DOHH2 (cell line): ENCODE results near the gene CLEC2A.

ENCODE experiments used
- H3F3A ChIP-seq: fragments of 200-600 bp; sonication (generic), shearing (Covaris generic); 2 replicates; pipeline ENCODE4 v1.6.0; 2016; ENCODE audit warnings: antibody characterized with exemption, mild to moderate bottlenecking; ENCODE audit not compliant: control insufficient read depth, insufficient read depth
- H3K27ac ChIP-seq: fragments of 200-600 bp; sonication (generic); 2 replicates; pipeline ENCODE4 v1.5.1; 2014; ENCODE audit warnings: low read depth, mild to moderate bottlenecking, low read length, moderate library complexity
- H3K27me3 ChIP-seq: fragments of 200-600 bp; sonication (generic); 2 replicates; pipeline ENCODE4 v1.6.1; 2014; ENCODE audit warnings: mild to moderate bottlenecking, low read length, mixed read lengths; ENCODE audit not compliant: control insufficient read depth
- H3K36me3 ChIP-seq: fragments of 200-600 bp; sonication (generic); 2 replicates; pipeline ENCODE4 v1.6.1; 2014; ENCODE audit warnings: mild to moderate bottlenecking, low read length, moderate library complexity, mixed read lengths; ENCODE audit not compliant: control insufficient read depth
- H3K4me1 ChIP-seq: fragments of 200-600 bp; sonication (generic); 2 replicates; pipeline ENCODE4 v1.6.1; 2014; ENCODE audit warnings: mild to moderate bottlenecking, low read length, mixed read lengths; ENCODE audit not compliant: control insufficient read depth
- H3K4me2 ChIP-seq: fragments of 200-600 bp; sonication (generic); 2 replicates; pipeline ENCODE4 v1.6.0; 2014; ENCODE audit warnings: mild to moderate bottlenecking, low read length, moderate library complexity
- H3K4me3 ChIP-seq: fragments of 200-600 bp; sonication (generic); 2 replicates; pipeline ENCODE4 v1.5.1; 2014; ENCODE audit warnings: mild to moderate bottlenecking, low read length, mixed read lengths
- H3K79me2 ChIP-seq: fragments of 200-600 bp; sonication (generic); 2 replicates; pipeline ENCODE4 v1.6.1; 2014; ENCODE audit warnings: mild to moderate bottlenecking, low read length, mixed read lengths; ENCODE audit not compliant: control insufficient read depth
- H3K9me2 ChIP-seq: fragments of 200-600 bp; sonication (generic); replicated peaks from 2 replicates; pipeline ENCODE4 v1.6.1; 2014; ENCODE audit warnings: mild to moderate bottlenecking, low read length, mixed read lengths; ENCODE audit not compliant: control insufficient read depth
- H3K9me3 ChIP-seq: fragments of 200-600 bp; sonication (generic); 2 replicates; pipeline ENCODE4 v1.6.1; 2014; ENCODE audit warnings: antibody characterized with exemption, low read length, mixed read lengths; ENCODE audit not compliant: control insufficient read depth, insufficient read depth
- H4K20me1 ChIP-seq: fragments of 200-600 bp; sonication (generic); 2 replicates; pipeline ENCODE4 v1.6.0; 2014; ENCODE audit warnings: low read depth, mild to moderate bottlenecking, antibody characterized with exemption, low read length, moderate library complexity; ENCODE audit not compliant: control insufficient read depth, insufficient read depth
- CTCF ChIP-seq: fragments of 200-600 bp; sonication (generic); IDR thresholded peaks from one replicate; pipeline ENCODE4 v1.5.1; 2014; ENCODE audit warnings: antibody characterized with exemption, mild to moderate bottlenecking, low read depth, low read length; ENCODE audit not compliant: poor library complexity, severe bottlenecking
- EZH2phosphoT487 ChIP-seq: fragments of 200-600 bp; sonication (generic); IDR thresholded peaks from 2 replicates; pipeline ENCODE4 v1.6.1; 2017; ENCODE audit warnings: borderline replicate concordance, mild to moderate bottlenecking, antibody characterized with exemption, low read length, moderate library complexity, mixed read lengths

Gene CLEC2A

GRCh38 chr12:9900930-9901329 is 31.2 kb downstream of the CLEC2A start:
- TF ChIP-seq CTCF (no peak), EZH2phosphoT487 (no peak)
- no peaks in the 10 kb centered on the region for H3F3A ChIP-seq
- no peak overlapping the region for H3K4me2 ChIP-seq
- no peaks in the 10 kb centered on the region for H3K79me2 ChIP-seq
- no peak overlapping the region for H3K4me3 ChIP-seq
- peaks cover 19% of the 10 kb centered on the region; the same call in 1 of the 2 replicates for H3K27me3 ChIP-seq
- peaks cover 3% of the 10 kb centered on the region; the same call in 1 of the 2 replicates for H3K9me3 ChIP-seq
- no peaks in the 10 kb centered on the region for H3K36me3 ChIP-seq
- no peaks in the 10 kb centered on the region for H3K9me2 ChIP-seq
- no peak overlapping the region for H3K27ac ChIP-seq
- H4K20me1 ChIP-seq, result no peaks in the 10 kb centered on the region
- no peaks in the 10 kb centered on the region for H3K4me1 ChIP-seq

- Histone ChIP-seq H3F3A (no peaks in the 10 kb centered on the region), H3K27me3 (peaks cover 31% of the 10 kb centered on the region), H4K20me1 (no peaks in the 10 kb centered on the region), H3K4me1 (no peaks in the 10 kb centered on the region), H3K27ac (no peak overlapping the region), H3K4me2 (no peak overlapping the region), H3K9me2 (no peaks in the 10 kb centered on the region), H3K9me3 (peaks cover 3% of the 10 kb centered on the region; the same call in 1 of the 2 replicates), H3K79me2 (no peaks in the 10 kb centered on the region), H3K36me3 (no peaks in the 10 kb centered on the region), H3K4me3 (no peak overlapping the region)
- TF ChIP-seq EZH2phosphoT487 (no peak), CTCF (no peak)
These were observed 33.0 kb downstream of the CLEC2A start for GRCh38 chr12:9899209-9899608.

GRCh38 chr12:9897535-9897934 is 34.6 kb downstream of the CLEC2A start:
- Histone ChIP-seq H3K4me1 (no peaks in the 10 kb centered on the region), H3K9me3 (peaks cover under 1% of the 10 kb centered on the region; the same call in 1 of the 2 replicates), H4K20me1 (no peaks in the 10 kb centered on the region), H3K4me3 (no peak overlapping the region), H3K79me2 (no peaks in the 10 kb centered on the region), H3K27me3 (peaks cover 33% of the 10 kb centered on the region), H3F3A (no peaks in the 10 kb centered on the region), H3K9me2 (no peaks in the 10 kb centered on the region), H3K4me2 (no peak overlapping the region), H3K36me3 (no peaks in the 10 kb centered on the region), H3K27ac (no peak overlapping the region)
- no peak for TF ChIP-seq EZH2phosphoT487

- Histone ChIP-seq H3K27ac (no peak overlapping the region), H3K9me3 (no peaks in the 10 kb centered on the region), H3K4me3 (no peak overlapping the region), H3K9me2 (no peaks in the 10 kb centered on the region), H3K79me2 (no peaks in the 10 kb centered on the region), H3K27me3 (peaks cover 30% of the 10 kb centered on the region), H4K20me1 (no peaks in the 10 kb centered on the region), H3K4me2 (no peak overlapping the region), H3K36me3 (no peaks in the 10 kb centered on the region), H3K4me1 (no peaks in the 10 kb centered on the region), H3F3A (no peaks in the 10 kb centered on the region)
- TF ChIP-seq EZH2phosphoT487 (no peak), CTCF (no peak)
These were observed 36.8 kb downstream of the CLEC2A start for GRCh38 chr12:9895215-9895971.
